Measurements from ENCODE around the gene FBXW7.

GRCh38 chr4:152540941-152541340 lies 5.0 kb upstream of the FBXW7 start:
- no peak for TF ChIP-seq EP300 (IDR thresholded peaks at IDR 0.05)
- no peak for TF ChIP-seq CTCF (IDR thresholded peaks at IDR 0.05)
- no peak for TF ChIP-seq POLR2A (IDR thresholded peaks at IDR 0.05)
- no peak for TF ChIP-seq POLR2AphosphoS5 (IDR thresholded peaks at IDR 0.05)
